Uterus (tissue), 2 donors: ENCODE measurements around the gene PRSS21.

ENCODE experiments used
- POLR2A ChIP-seq, 2 donors: fragments of 450-650 bp; IDR thresholded peaks; one replicate each; pipeline ENCODE4 v1.6.1; 2016; ENCODE audit warnings: antibody characterized with exemption in 2 of 2, mild to moderate bottlenecking in 1 of 2, moderate library complexity in 1 of 2
- TF ChIP-seq, protein P1 (sequence below), 4 experiments: fragments of 200-600 bp in 2 of 4; fragments of 450-650 bp in 2 of 4; sonication (generic) in 2 of 4; IDR thresholded peaks; one replicate each; pipeline ENCODE4 v1.5.1; 2016 to 2019; ENCODE audit warnings: antibody characterized with exemption in 4 of 4, mild to moderate bottlenecking in 2 of 4, moderate library complexity in 1 of 4

DNA sequence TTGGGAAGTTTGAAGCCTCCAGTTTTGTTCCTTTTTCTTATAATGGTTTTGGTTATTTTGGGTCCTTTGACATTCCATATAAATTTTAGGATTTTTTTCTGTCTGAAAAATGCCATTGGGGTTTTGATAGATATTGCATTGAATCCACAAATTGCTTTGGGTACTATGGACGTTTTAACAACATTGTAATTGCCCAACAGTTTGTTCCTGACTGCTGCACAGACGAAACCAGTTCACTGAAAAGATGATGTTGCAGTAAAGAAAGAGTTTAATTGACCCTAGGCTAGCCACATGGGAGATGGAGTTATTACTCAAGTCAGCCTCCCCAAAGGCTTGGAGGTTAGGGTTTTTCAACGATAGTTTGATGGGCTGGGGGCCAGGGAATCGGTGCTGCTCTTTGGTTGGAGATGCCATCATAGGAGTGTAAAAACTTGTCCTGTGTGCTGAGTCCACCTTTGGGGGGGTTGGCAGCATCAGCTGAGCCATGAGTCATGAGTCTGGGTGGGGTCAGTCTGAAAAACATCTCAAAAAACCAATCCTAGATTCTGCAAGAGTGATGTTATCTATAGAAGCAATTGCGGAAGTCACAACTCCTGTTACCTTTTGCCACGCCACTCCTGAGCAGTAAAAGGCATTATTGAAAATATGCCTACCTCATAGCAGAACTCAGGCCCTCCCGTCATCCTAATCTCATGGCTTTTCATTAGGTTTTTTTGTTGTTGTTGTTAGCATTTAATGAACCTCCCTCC is 21.5 kb upstream of the PRSS21 start:
- TF ChIP-seq, protein P1, sequence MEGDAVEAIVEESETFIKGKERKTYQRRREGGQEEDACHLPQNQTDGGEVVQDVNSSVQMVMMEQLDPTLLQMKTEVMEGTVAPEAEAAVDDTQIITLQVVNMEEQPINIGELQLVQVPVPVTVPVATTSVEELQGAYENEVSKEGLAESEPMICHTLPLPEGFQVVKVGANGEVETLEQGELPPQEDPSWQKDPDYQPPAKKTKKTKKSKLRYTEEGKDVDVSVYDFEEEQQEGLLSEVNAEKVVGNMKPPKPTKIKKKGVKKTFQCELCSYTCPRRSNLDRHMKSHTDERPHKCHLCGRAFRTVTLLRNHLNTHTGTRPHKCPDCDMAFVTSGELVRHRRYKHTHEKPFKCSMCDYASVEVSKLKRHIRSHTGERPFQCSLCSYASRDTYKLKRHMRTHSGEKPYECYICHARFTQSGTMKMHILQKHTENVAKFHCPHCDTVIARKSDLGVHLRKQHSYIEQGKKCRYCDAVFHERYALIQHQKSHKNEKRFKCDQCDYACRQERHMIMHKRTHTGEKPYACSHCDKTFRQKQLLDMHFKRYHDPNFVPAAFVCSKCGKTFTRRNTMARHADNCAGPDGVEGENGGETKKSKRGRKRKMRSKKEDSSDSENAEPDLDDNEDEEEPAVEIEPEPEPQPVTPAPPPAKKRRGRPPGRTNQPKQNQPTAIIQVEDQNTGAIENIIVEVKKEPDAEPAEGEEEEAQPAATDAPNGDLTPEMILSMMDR (IDR thresholded peaks at IDR 0.05): no peak
- TF ChIP-seq POLR2A (IDR thresholded peaks at IDR 0.05): no peak
